ENCODE data around the gene TMA16.
"Not testable (repeated sequence)": the region's sequence is repeated elsewhere in the genome, so short reads cannot be mapped to it uniquely, and the experiment has no call there.

The TMA16 gene

DNA sequence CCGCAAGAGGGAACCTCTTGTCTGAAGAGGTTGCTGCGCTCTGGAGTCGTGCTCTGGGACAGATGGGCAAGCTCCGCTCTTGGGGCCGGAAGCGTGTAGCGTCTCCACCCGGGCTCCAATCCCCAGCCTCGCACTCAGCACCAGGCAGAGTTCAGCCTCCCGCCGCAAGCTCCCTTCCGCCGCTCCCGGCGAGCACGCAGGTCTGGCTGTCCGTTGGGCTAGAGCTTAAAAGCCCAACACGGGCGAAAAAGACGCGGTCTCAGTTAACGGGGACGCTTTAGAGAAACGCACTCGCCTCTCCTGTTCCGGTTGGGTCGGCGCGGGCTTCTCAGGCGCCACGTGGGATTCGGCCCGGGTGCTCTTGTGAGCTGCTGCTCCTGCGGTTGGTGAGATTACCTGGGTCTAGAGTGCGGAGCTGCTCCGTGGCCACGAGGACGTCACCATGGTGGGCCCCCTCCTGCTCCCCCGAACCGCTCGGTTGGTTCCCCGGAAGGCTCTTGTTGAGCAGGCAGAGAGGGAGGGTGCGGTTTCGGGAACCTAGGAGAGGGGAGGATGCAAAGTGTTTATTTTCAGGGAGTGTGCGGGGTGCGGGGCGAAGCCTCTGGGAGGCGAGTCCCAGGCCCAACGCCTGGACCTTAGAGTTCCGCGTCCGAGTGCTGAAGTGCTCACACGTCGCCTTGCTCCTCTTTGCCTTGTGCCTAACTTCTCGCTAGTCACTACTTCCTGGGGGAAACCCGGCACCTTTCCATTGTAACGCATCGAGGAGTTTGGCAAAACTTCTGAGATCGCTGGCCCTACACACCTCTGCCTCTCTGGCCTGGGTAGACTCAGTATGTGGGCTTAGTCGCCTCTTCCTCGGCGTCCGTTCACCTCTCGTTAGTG, at the start of gene TMA16:
TSS of gene TMA16 (plus strand) at position 331 of the 882 bp plus-strand sequence. CDS start at position 443, 112 bp downstream.
- peak; percentile 39 for DNase-seq

DNA sequence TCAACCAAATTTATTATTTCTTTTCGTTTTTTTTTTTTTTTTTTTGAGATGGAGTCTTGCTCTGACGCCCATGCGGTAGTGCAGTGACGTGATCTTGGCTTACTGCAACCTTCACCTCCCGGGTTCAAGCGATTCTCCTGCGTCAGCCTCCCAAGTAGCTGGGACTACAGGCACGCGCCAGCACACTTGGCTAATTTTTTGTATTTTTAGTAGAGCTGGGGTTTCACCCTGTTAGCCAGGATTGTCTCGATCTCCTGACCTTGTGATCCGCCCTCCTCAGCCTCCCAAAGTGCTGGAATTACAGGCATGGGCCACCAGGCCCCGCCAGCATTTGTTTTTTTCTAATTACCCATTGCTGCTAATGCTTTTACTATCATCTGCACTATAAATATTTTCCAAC, 47.5 kb upstream of the TMA16 start:
- not testable (repeated sequence) for DNase-seq

GRCh38 chr4:163447481-163447880, 47.0 kb upstream of the TMA16 start:
- no peak for DNase-seq

DNA sequence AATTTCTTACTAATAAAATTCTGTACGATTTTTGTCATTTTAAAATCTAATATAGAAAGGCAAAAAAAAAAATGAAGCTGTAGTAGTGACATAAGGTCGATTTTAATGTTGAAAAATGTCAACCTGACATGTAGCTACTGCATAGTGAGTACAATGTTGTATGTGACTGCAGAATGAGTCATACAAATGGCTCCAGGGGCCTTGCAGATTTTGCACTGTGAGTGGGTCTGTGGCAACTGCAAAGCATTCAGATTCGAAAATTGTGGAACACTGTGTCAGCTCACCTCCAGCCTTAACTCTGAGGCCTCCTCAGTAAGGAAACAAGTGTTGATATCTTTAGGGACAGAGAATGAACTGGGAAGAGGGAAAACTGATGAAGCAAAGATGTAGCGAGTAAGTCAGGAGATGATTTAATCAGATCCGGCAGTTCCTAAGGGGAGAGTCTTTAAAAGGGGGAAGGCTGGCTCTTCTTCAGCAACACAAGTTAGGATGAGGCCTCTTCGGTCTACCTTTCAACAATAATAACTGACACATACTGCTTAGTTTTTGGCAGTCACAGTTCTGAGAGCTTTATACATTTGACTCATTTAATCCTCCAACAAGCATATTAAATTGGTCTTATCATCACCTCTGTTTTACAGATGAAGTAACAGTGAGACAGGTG, 45.8 kb upstream of the TMA16 start:
- no peak for DNase-seq

GRCh38 chr4:163462556-163462955, 31.9 kb upstream of the TMA16 start:
- no peak for DNase-seq

- DNase-seq: no peak
These were observed 27.3 kb upstream of the TMA16 start for GRCh38 chr4:163467082-163467770.

GRCh38 chr4:163470391-163470790, 24.1 kb upstream of the TMA16 start:
- no peak for DNase-seq

GRCh38 chr4:163473130-163473529, 21.4 kb upstream of the TMA16 start:
- DNase-seq: no peak

- no peak for DNase-seq
These were observed 20.9 kb upstream of the TMA16 start, which contains the start of gene TKTL2 for GRCh38 chr4:163473576-163473975. TKTL2 (minus strand) TSS chr4:163473754; CDS start chr4:163473734, 20 bp downstream.

DNA sequence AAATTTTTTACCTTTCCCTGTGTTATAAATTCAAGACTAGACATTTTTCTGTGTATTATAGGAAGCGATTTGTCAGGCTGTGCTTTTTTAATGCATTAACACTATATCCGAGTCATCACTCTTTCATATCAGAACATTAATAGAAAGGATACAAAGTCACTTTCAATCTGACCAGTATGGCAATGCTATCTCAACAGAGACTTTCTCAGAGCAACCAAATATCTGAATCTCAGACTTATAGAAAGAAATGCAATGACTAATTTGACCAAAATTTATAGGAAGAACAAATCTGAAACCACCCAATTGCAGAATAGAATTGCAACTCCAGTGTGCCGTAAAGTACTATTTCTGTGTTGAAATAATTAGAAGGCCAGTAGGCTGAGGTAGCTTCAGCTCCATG, 20.5 kb upstream of the TMA16 start:
- DNase-seq: no peak

DNA sequence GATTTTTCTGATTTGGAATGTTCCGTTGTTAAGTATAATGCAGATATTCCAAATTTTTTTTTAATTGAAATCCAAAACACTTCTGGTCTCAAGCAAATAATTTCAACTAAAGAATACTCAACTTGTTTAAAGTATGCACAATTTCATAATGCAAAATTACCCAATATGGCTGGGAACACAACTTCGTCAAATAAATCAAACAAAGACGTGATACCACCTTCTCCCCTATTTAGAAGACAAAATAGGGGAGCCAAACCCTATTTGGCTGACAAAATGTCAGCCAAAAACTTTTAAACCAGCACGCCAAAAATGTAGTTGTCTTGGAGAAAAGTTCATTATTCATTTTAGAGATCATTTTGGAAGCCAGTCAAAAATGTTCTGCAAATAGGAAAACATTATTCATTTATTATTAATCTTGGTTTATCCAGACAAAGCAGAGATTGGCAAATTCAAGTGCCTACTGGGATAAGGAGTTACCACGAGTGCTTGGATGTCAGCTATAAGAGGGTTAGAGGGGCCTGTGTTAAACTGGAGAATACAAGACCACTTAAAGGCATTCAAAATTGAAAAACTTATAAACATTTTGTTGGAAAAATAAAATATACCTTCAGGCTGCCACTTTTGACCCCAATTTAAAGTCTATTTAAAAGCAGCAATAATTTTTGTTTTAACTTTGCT, 17.6 kb upstream of the TMA16 start:
- no peak for DNase-seq

GRCh38 chr4:163482190-163482589, 12.3 kb upstream of the TMA16 start:
- DNase-seq: no peak

GRCh38 chr4:163484906-163485305, 9.6 kb upstream of the TMA16 start:
- DNase-seq: no peak

DNA sequence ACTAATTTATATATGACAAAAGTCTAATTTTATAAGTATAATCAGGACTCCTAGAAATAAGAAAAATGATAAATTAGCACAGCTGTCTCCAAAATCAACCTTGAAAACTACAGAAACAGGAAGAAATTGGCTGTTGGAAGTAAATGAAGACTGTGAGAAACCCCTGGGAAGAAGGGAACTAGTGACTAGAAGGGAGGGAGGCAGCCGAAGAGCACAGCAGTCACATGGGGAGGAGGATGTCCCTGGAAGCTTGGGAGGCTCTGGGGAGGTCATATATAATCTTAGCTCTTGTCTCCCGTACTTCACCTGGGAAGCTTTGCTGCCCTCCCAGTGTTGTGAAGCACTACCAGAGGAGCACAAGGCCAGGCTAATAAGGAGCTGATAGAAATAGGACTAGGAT, 8.9 kb upstream of the TMA16 start:
- DNase-seq: no peak

DNA sequence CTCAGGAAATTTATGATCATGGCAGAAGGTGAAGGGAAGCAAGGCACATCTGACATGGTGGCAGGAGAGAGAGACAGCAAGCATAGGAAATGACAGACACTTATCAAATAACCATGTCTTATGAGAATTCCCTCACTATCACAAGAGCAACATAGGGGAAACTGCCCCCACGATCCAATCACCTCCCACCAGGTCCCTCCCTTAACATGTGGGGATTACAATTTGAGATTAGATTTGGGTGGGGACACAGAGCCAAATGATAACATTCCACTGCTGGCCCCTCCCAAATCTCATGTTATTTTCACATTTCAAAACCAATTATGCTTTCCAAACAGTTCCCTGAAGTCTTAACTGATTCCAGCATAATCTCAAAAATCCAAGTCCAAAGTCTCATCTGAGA, 8.2 kb upstream of the TMA16 start:
- no peak for DNase-seq

DNA sequence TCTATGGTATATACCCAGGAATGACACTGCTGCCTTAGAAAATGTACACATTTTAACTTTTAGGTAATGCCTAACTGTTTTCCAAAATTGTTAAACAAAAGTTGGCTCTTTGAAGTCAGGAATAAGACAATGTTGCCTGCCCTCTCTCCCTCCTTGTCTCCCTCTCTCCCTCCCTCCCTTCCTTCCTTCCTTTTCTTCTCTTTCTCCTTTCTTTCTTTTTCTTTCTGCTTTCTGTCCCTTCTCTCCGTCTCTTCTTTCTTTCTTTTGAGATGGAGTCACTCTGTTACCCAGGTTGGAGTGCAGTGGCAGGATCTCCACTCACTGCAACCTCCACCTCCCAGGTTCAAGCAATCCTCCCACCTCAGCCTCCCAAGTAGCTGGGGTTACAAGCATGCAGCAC, 4.6 kb upstream of the TMA16 start:
- no peak for DNase-seq

- DNase-seq: no peak
These were observed 1.5 kb upstream of the TMA16 start for GRCh38 chr4:163492951-163493504.

- DNase-seq: no peak
These were observed 689 bp upstream of the TMA16 start for GRCh38 chr4:163493643-163494359.

- no peak for DNase-seq
These were observed 1.4 kb downstream of the TMA16 start for GRCh38 chr4:163495900-163496299.

- no peak for DNase-seq
These were observed 6.1 kb downstream of the TMA16 start for GRCh38 chr4:163500586-163500985.

DNA sequence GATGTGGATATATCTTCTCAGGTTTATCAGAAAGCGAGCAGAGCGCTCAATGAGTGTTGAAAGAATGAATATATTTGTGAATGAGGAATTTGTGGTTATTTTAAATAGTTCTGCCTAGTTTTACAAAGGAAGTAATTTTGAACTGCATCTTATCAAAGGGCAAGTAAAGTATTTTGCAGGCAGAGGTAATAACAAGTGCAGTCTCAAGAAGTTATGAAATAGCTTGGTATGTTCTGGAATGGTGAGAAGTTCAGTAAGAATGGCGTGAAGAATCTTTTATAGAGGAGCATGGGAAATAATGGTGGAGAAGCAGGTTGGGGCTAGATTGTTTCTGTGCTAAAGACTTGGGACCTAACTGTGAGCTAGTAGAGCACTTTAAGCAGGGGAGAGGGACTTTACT, 10.9 kb downstream of the TMA16 start:
- no peak for DNase-seq

GRCh38 chr4:163515198-163515597, 20.7 kb downstream of the TMA16 start:
- no peak for DNase-seq

All from NCI-H2029 treated with DMSO at 0.1 percent for 48 hours (cell line).